CD14-positive monocyte (primary cell): ENCODE data around the gene GRIK3. TPM values are rescaled to one million over a fixed set of nuclear protein-coding genes. Genes with fewer than 3 reads are reported as not detected.

Experiments used
- DNase-seq, 3 donors: peaks; one replicate each; pipeline ENCODE4 v3.0.0-alpha.2; 2011 to 2022
- H2AFZ ChIP-seq: 2 replicates; pipeline ENCODE4 v1.6.0; 2012; ENCODE audit warnings: mild to moderate bottlenecking, low read depth, low read length, inconsistent platforms; ENCODE audit not compliant: insufficient read depth, poor library complexity, severe bottlenecking
- H3K27ac ChIP-seq, 2 donors: 1 replicate in 1 of 2; 2 replicates in 1 of 2; pipeline ENCODE4 v1.5.1; 2012 to 2013; ENCODE audit warnings: low read length in 2 of 2, control low read depth in 1 of 2, inconsistent platforms in 1 of 2, low read depth in 1 of 2, mild to moderate bottlenecking in 1 of 2
- H3K27me3 ChIP-seq, 2 donors: one replicate each; pipeline versions ENCODE4 v1.6.0 to v1.6.1; 2011 to 2013; ENCODE audit warnings: low read length in 2 of 2; ENCODE audit not compliant: control insufficient read depth in 2 of 2, insufficient read depth in 2 of 2
- H3K36me3 ChIP-seq, 2 donors: replicated peaks in 1 of 2; 1 replicate in 1 of 2; 2 replicates in 1 of 2; pipeline versions ENCODE4 v1.5.1 to v1.6.1; 2012 to 2013; ENCODE audit warnings: low read length in 2 of 2, control low read depth in 1 of 2, inconsistent platforms in 1 of 2, mild to moderate bottlenecking in 1 of 2; ENCODE audit not compliant: insufficient read depth in 2 of 2, control insufficient read depth in 1 of 2
- H3K4me1 ChIP-seq, 2 donors: 1 replicate in 1 of 2; 2 replicates in 1 of 2; pipeline versions ENCODE4 v1.5.1 to v1.6.1; 2012 to 2013; ENCODE audit warnings: low read length in 2 of 2, control low read depth in 1 of 2, inconsistent platforms in 1 of 2, mild to moderate bottlenecking in 1 of 2, moderate library complexity in 1 of 2; ENCODE audit not compliant: insufficient read depth in 2 of 2, control insufficient read depth in 1 of 2
- H3K4me2 ChIP-seq: replicated peaks from 2 replicates; pipeline ENCODE3; 2012; ENCODE audit warnings: low read length, moderate library complexity, mild to moderate bottlenecking; ENCODE audit not compliant: poor library complexity, severe bottlenecking; ENCODE audit errors: extremely low read depth
- H3K4me3 ChIP-seq, 3 experiments: fragments of 200-600 bp in 1 of 3; sonication (generic) in 1 of 3; replicated peaks in 1 of 3; 1 replicate in 2 of 3; 2 replicates in 1 of 3; pipeline ENCODE4 v1.5.1; 2011 to 2013; ENCODE audit warnings: low read length in 3 of 3, mild to moderate bottlenecking in 3 of 3, control low read depth in 2 of 3, low read depth in 2 of 3, inconsistent platforms in 1 of 3, moderate library complexity in 1 of 3
- H3K79me2 ChIP-seq: 2 replicates; pipeline ENCODE4 v1.6.0; 2012; ENCODE audit warnings: mild to moderate bottlenecking, control low read depth, inconsistent platforms, low read length, moderate library complexity; ENCODE audit not compliant: insufficient read depth
- H3K9ac ChIP-seq: 2 replicates; pipeline ENCODE4 v1.6.0; 2017; ENCODE audit warnings: low read length, mild to moderate bottlenecking; ENCODE audit not compliant: insufficient read depth, poor library complexity, severe bottlenecking
- H3K9me3 ChIP-seq, 2 donors: replicated peaks in 1 of 2; 1 replicate in 1 of 2; 2 replicates in 1 of 2; pipeline versions ENCODE4 v1.5.1 to v1.6.1; 2012 to 2013; ENCODE audit warnings: low read length in 2 of 2, control low read depth in 1 of 2; ENCODE audit not compliant: control insufficient read depth in 1 of 2, insufficient read depth in 1 of 2
- H4K20me1 ChIP-seq: 2 replicates; pipeline ENCODE4 v1.6.0; 2012; ENCODE audit warnings: mild to moderate bottlenecking, low read length, control low read depth, moderate library complexity; ENCODE audit not compliant: insufficient read depth
- H3K27ac Mint-ChIP-seq, 7 donors: one replicate each; pipeline ENCODE4 v1.8.0; 2020; ENCODE audit warnings: mild to moderate bottlenecking in 7 of 7, mixed read lengths in 7 of 7, moderate library complexity in 6 of 7, inconsistent platforms in 2 of 7
- H3K27me3 Mint-ChIP-seq, 3 donors: one replicate each; pipeline ENCODE4 v1.8.0; 2021 to 2022; ENCODE audit warnings: low read depth in 3 of 3, mild to moderate bottlenecking in 3 of 3, mixed read lengths in 3 of 3, moderate library complexity in 3 of 3, inconsistent platforms in 1 of 3
- H3K36me3 Mint-ChIP-seq, 2 donors: one replicate each; pipeline ENCODE4 v1.8.0; 2020; ENCODE audit warnings: mixed read lengths in 2 of 2, inconsistent platforms in 1 of 2, mild to moderate bottlenecking in 1 of 2
- H3K4me1 Mint-ChIP-seq: one replicate; pipeline ENCODE4 v1.8.0; 2020; ENCODE audit warnings: mild to moderate bottlenecking, mixed read lengths
- H3K4me3 Mint-ChIP-seq, 2 donors: one replicate each; pipeline ENCODE4 v1.8.0; 2020; ENCODE audit warnings: mild to moderate bottlenecking in 2 of 2, mixed read lengths in 2 of 2, moderate library complexity in 1 of 2
- H3K9me3 Mint-ChIP-seq, 7 donors: one replicate each; pipeline ENCODE4 v1.8.0; 2020 to 2022; ENCODE audit warnings: mixed read lengths in 7 of 7, mild to moderate bottlenecking in 6 of 7, moderate library complexity in 6 of 7, inconsistent platforms in 2 of 7
- WGBS: methylation state at CpG from one replicate; pipeline ENCODE4 v1.1.5; 2013; ENCODE audit warnings: missing lambda C conversion rate; ENCODE audit not compliant: insufficient coverage; 5-methylcytosine and 5-hydroxymethylcytosine counted together
- intact Hi-C, 2 donors: fragments of 100-400 bp; cut with micrococcal nuclease; formaldehyde crosslinking; loops; one replicate each; pipeline versions ENCODE4 v1.15.0 to v1.15.1; 2023
- polyA plus RNA-seq, 3 donors: library from polyadenylated mRNA; depleted of rRNA in 1 of 3; unstranded in 2 of 3; stranded (reverse) in 1 of 3; fragments of 300-500 nt in 2 of 3; fragments of >200 nt in 1 of 3; fragmentation: Illumina TruSeq in 2 of 3; gene quantifications; 1 replicate in 2 of 3; 2 replicates in 1 of 3; pipeline ENCODE4 v1.2.3, GENCODE V29; 2012 to 2021
- TF ChIP-seq, protein P1 (sequence below): fragments of 200-600 bp; IDR thresholded peaks from one replicate; pipeline ENCODE4 v1.8.0; 2022; ENCODE audit warnings: antibody characterized with exemption, mild to moderate bottlenecking

The GRIK3 gene
- polyA plus RNA-seq, 3 donors, result not detected

DNA sequence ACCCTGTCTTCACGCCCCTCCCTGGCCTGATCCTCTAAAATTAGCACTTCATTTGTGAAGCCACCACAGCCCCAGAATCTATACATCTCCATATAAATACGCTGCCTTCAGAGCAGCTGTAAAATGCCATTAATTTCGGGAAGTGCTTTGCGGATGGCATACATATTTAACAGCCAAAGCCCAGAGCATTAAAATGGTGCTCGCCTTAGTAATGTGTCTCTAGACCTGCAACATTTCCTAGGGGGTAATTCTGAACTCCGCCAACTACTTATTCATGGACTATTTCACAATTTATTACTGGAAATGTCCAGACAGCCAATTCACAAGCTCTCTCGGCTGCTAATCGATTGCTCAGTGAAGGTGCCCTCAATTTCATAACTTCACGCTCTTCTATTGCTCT lies 189.4 kb downstream of the GRIK3 start:
- intact Hi-C loops, result no loop called here
- TF ChIP-seq, protein P1, sequence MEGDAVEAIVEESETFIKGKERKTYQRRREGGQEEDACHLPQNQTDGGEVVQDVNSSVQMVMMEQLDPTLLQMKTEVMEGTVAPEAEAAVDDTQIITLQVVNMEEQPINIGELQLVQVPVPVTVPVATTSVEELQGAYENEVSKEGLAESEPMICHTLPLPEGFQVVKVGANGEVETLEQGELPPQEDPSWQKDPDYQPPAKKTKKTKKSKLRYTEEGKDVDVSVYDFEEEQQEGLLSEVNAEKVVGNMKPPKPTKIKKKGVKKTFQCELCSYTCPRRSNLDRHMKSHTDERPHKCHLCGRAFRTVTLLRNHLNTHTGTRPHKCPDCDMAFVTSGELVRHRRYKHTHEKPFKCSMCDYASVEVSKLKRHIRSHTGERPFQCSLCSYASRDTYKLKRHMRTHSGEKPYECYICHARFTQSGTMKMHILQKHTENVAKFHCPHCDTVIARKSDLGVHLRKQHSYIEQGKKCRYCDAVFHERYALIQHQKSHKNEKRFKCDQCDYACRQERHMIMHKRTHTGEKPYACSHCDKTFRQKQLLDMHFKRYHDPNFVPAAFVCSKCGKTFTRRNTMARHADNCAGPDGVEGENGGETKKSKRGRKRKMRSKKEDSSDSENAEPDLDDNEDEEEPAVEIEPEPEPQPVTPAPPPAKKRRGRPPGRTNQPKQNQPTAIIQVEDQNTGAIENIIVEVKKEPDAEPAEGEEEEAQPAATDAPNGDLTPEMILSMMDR, result no peak
- WGBS, result 88% methylated on average over 6 of the region's 9 CpGs
- Histone ChIP-seq H3K79me2 (no peaks in the 10 kb centered on the region), H3K4me2 (no peak overlapping the region), H3K4me3 (no peak overlapping the region), H3K36me3 (no peaks in the 10 kb centered on the region), H3K9me3 (no peaks in the 10 kb centered on the region), H3K27ac (no peak overlapping the region), H2AFZ (no peak overlapping the region), H3K27me3 (no peaks in the 10 kb centered on the region), H3K9ac (no peak overlapping the region), H3K4me1 (no peaks in the 10 kb centered on the region), H4K20me1 (no peaks in the 10 kb centered on the region)
- H3K27ac Mint-ChIP-seq, result no peak overlapping the region
- no peaks in the 10 kb centered on the region for H3K4me1 Mint-ChIP-seq
- peaks cover 11 to 19% (median 12%) of the 10 kb centered on the region in 3 donors for H3K27me3 Mint-ChIP-seq
- no peak overlapping the region for H3K4me3 Mint-ChIP-seq
- no peak for DNase-seq
- peaks cover 0 to 2% (median 0%) of the 10 kb centered on the region in 7 donors for H3K9me3 Mint-ChIP-seq
- H3K36me3 Mint-ChIP-seq, result no peaks in the 10 kb centered on the region

DNA sequence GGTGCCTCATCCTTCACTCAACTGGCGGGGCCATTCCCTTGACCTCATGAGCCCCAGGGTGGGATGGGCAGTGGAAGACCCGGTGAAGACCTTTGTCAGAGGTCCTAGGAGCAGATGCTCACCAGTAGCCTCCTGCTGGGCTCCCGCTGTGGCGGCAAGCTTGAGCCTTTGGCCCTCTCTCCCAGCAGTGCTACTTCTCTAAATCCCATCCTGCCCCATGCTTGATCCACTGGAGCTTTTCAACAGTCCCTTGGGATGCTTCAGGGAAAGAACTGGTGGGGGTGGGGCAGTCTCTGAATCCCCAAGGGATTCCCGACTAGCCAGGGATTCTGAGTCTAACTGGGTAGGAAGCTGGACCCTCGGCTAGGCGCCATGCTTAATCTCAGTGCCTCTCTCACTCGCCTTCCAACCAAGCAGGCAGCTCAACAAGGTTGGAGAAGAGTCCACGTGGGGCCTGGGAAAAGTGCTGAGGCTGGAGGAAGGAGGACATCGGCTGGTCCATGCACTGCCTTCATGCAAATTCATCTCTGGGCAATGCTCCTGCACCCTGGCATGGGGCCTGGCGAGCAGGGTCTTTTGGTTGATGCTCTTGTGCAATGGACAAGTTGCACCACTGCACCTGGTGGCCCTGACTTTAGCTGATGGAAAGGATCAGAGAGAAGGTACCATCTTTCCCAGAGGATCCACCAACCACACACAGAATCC lies 190.3 kb downstream of the GRIK3 start:
- H3K27me3 ChIP-seq, result no peaks in the 10 kb centered on the region
- H4K20me1 ChIP-seq, result no peaks in the 10 kb centered on the region

More for the DNA sequence above, 190.3 kb downstream of the GRIK3 start:
- DNase-seq, result no peak
- H3K9ac ChIP-seq, result no peak overlapping the region
- no peaks in the 10 kb centered on the region for H3K4me1 ChIP-seq
- Mint-ChIP-seq H3K36me3 (no peaks in the 10 kb centered on the region), H3K4me3 (no peak overlapping the region), H3K27ac (no peak overlapping the region), H3K4me1 (no peaks in the 10 kb centered on the region), H3K27me3 (peaks cover 8 to 19% (median 9%) of the 10 kb centered on the region in 3 donors), H3K9me3 (peaks cover 0 to 2% (median 0%) of the 10 kb centered on the region in 7 donors)
- no peaks in the 10 kb centered on the region for H3K36me3 ChIP-seq
- intact Hi-C loops, result no loop called here
- no peak overlapping the region for H3K4me2 ChIP-seq
- 85% methylated on average over 5 of the region's 11 CpGs for WGBS
- H3K79me2 ChIP-seq, result no peaks in the 10 kb centered on the region
- no peak overlapping the region for H2AFZ ChIP-seq
- no peaks in the 10 kb centered on the region for H3K9me3 ChIP-seq
- no peak overlapping the region for H3K27ac ChIP-seq
- TF ChIP-seq, protein P1, result no peak
- no peak overlapping the region for H3K4me3 ChIP-seq
